Kasumi-1 (cell line): ENCODE measurements around the gene CFAP77.
"Not testable (repeated sequence)": the region's sequence is repeated elsewhere in the genome, so short reads cannot be mapped to it uniquely, and the experiment has no call there.

Experiments used
- DNase-seq, 2 experiments: peaks; one replicate each; lab custom pipeline; 2025; lab: John Stamatoyannopoulos, UW

The CFAP77 gene

DNA sequence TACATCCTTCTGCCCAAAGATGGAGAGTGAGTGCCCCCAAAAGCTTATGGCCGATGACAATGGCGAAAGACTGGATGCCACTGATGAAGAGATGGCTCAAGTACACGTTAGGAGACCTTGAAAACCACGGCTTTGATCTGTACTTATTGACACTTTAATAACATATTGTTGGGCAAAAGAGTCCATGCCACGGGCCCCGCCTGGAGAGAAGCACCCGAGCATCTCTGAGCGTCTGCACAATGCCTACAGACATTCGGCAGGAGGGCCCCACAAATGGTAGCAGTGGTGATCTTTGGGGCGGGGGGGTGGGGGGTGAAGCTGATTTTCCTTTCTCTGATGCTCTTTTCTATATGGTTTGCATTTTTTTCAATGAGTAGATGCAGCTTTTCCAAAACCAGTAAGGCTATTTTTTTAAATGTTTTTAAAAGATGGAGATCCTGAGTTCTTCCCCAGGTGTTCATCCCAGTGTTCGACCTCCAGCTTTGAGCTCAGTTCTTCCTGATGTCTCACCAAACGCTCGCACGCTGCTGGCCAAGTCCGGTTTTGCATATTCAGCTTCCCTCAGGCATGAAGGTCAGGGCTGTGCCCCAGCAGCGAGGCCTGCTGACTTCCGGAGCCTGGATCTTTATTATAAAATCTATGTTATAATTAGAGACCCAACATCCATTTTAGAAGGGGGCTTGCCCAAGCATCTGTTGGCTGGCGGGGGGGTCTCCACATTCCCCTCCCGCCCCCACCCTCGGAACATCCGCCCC, 138.1 kb downstream of the CFAP77 start:
- no peak for DNase-seq

GRCh38 chr9:132548751-132549640, 139.0 kb downstream of the CFAP77 start:
- no peak for DNase-seq

GRCh38 chr9:132551556-132551955, 141.5 kb downstream of the CFAP77 start:
- DNase-seq, result no peak

- no peak for DNase-seq
Measured at GRCh38 chr9:132552041-132552440, 142.0 kb downstream of the CFAP77 start.

- no peak for DNase-seq
Measured at GRCh38 chr9:132554755-132555154, 144.7 kb downstream of the CFAP77 start.

- DNase-seq, result no peak
Measured at GRCh38 chr9:132555528-132555927, 145.5 kb downstream of the CFAP77 start.

DNA sequence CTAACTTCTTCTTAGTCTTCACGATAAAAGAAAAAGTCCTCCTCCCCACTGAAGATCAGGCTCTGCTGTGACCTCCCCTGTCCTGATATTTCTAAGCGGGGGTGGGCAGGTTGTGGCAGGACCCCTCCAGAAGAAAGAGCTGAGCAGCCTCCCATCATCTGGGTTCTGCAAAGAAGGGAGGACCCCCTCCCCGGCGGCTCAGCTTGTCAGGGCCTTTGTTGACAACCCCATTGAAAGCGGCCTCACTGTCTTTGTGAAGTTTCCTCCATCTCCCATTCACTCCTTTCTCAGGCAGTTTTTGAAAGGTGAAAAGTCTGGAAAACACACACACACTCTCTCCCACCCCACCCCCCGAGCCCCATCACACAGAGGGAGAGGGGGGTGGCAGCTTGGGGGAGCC, 146.2 kb downstream of the CFAP77 start:
- no peak for DNase-seq

DNA sequence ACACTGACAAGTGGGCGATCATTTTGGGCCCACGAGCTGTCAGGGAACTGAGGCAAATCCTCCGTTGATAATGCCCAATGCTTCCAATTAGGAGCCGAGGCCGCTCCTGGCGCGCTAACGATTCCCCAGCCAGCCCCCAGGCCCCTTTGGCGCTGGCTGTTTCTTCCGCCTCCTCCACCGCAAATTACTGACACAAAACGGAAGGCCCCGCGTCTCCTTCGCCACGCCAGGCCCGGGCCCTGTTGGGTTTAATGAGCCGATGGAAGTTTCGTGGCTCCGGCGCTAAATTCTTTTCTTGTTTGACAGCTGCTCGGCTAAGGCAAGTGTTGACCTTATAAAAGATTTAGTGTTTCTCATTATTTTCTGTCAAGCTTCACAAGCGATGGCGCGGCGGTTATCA, 146.7 kb downstream of the CFAP77 start:
- no peak for DNase-seq

DNA sequence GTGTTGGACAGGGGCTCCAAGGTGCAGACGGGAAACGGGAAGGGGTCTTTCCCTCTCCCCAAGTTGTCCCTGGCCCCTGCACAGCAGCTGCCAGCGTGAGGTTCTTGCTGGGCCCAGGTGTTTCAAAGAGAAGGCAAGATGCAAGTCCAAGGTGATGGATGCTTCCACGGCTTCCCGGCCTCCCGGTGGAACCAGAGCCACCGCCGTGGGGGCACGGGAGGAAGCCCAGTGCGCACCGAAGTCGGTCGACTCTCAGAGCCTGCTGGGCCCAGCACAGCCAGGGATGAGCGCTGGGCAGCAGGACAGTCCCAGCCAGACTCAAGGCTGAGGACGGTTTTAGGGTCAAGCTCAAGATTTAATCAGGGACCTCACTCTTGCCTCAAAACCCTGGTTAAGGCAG, 147.1 kb downstream of the CFAP77 start:
- no peak for DNase-seq

DNA sequence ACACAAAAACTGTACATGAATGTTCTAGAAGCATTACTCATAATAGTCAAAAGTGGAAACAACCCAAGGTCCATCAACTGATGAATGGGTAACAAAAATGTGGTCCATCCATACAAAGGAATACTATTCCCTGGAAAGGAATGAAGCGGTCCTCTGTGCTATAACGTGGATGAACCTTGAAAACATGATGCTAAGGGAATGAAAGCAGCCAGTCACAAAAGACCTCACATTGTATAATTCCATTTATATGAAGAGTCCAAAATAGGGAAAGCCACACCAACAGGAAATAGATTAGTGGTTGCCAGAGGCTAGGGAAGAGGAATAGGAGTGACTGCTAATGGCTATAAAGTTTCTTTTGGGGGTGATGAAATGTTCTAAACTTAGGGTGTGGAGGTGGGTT, 149.7 kb downstream of the CFAP77 start:
- no peak for DNase-seq

GRCh38 chr9:132560616-132561202, 150.7 kb downstream of the CFAP77 start:
- DNase-seq, result no peak

DNA sequence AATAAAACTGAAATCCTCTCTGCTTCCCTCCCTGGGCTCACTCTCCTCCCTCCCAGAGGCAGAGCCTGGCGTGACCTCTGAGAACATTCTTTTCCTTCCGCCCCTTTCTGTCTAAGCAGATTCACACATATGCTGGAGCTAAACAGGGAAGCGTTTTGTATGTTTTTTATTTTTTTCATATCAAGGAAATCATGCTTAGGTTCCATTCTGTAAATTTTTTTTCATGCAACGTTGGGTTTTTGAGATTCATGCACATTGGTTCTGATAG, 152.2 kb downstream of the CFAP77 start:
- peak; percentile 7 to 16 for DNase-seq

- no peak for DNase-seq
Measured at GRCh38 chr9:132564526-132564925, 154.5 kb downstream of the CFAP77 start.

GRCh38 chr9:132568787-132569186, 158.8 kb downstream of the CFAP77 start:
- not testable (repeated sequence) for DNase-seq

- DNase-seq, result no peak
Measured at GRCh38 chr9:132571806-132572600, 162.0 kb downstream of the CFAP77 start.

GRCh38 chr9:132572921-132573320, 162.9 kb downstream of the CFAP77 start:
- DNase-seq, result no peak

- DNase-seq, result peak; percentile 63 to 64
Measured at GRCh38 chr9:132575005-132575609, 165.1 kb downstream of the CFAP77 start.

GRCh38 chr9:132575811-132576210, 165.8 kb downstream of the CFAP77 start:
- no peak for DNase-seq

- no peak for DNase-seq
Measured at GRCh38 chr9:132577119-132577518, 167.1 kb downstream of the CFAP77 start.

DNA sequence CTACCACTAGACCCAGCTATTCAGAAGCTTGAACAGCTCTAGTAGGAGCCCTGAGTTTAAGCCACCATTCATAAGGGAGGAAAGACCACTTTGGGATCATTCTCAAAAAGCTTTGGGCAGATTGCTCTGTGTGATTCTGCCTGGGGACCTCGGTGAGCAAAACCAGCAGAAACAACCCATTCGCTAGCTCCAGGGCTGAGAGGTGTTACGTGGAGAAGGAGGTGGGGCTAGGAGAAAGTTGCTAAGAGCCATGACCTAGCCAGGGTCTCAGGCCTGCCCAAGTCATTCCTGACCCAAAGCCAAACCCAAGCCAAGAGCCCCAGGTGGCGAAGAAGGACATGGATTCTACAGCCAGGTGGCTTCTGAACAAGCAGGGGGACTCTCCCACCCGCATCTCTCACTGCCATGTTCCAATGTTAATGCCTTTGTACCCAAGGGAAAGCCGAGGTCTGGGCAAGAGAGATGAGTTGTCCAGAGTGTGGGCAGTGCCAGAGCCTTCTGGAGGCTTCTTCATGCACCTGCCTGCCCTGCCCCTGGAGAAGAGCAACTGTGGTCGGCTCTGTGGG, 168.4 kb downstream of the CFAP77 start:
- no peak for DNase-seq

DNA sequence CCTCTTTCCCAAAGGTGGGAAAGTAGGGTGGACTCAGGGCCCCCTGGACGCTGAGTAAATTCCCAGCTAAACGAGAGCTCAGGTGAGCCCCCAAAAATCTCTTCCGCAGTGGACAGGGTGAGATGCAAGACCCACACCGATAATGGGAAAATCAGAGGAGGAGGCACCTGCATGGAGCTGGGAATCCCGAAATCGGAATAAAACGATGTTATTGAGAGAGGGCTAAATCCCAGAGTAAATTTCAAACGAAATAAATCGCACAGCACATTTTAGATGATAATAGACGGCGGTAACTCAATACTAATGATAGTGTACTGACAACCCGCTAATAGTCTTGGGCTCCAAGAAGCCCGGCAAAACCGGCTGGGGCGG, 169.4 kb downstream of the CFAP77 start:
- no peak for DNase-seq
